ENCODE data around the gene SV2C. TPM values are rescaled to one million over a fixed set of nuclear protein-coding genes. Genes with fewer than 3 reads are reported as not detected.
A peak's percentile ranks its signal among the peaks of the same experiment; 100 is the strongest.
"Not testable (repeated sequence)": the region's sequence is repeated elsewhere in the genome, so short reads cannot be mapped to it uniquely, and the experiment has no call there.

SV2C gene
- total RNA-seq, 2 donors from 2014 or later = 0.52 TPM; not detected in 1

DNA sequence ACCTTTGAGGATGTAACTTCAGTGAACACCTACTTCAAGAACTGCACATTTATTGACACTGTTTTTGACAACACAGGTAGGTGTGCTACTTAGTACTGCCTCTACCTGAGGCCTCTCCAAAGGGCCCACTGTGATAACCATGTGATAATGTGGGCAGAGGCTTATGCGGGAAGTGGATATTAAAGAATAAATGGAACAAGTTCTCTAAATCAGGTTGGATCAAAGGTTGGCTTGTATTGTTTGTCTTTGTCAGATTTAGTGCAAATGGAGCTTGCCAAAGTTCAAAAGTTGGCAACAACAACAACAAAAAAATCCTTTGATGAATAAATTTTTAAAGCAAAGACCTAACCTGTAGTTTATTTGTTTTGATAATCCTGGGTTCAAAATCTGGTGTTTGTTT lies 215.7 kb downstream of the SV2C start:
- intact Hi-C loops (cut with DNase I) = no loop called here
- Histone ChIP-seq H3K27ac (no peak overlapping the region), H3K9me3 (no peaks in the 10 kb centered on the region), H3K36me3 (replicated peaks in 1 of 2; ENCODE audit: insufficient read depth in 1 of 2, low read depth in 2 of 2) (no peaks in the 10 kb centered on the region), H3K4me3 (no peak overlapping the region), H3K4me1 (peaks cover 18% of the 10 kb centered on the region), H3K27me3 (no peaks in the 10 kb centered on the region)
- TF ChIP-seq POLR2A (IDR thresholded peaks at IDR 0.05) = no peak
- TF ChIP-seq, protein P1, sequence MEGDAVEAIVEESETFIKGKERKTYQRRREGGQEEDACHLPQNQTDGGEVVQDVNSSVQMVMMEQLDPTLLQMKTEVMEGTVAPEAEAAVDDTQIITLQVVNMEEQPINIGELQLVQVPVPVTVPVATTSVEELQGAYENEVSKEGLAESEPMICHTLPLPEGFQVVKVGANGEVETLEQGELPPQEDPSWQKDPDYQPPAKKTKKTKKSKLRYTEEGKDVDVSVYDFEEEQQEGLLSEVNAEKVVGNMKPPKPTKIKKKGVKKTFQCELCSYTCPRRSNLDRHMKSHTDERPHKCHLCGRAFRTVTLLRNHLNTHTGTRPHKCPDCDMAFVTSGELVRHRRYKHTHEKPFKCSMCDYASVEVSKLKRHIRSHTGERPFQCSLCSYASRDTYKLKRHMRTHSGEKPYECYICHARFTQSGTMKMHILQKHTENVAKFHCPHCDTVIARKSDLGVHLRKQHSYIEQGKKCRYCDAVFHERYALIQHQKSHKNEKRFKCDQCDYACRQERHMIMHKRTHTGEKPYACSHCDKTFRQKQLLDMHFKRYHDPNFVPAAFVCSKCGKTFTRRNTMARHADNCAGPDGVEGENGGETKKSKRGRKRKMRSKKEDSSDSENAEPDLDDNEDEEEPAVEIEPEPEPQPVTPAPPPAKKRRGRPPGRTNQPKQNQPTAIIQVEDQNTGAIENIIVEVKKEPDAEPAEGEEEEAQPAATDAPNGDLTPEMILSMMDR (IDR thresholded peaks at IDR 0.05) = no peak
- ATAC-seq (no peak), DNase-seq (no peak)
- 15 to 16% methylated on average over 1 of the region's 1 CpG for WGBS, 2 donors

DNA sequence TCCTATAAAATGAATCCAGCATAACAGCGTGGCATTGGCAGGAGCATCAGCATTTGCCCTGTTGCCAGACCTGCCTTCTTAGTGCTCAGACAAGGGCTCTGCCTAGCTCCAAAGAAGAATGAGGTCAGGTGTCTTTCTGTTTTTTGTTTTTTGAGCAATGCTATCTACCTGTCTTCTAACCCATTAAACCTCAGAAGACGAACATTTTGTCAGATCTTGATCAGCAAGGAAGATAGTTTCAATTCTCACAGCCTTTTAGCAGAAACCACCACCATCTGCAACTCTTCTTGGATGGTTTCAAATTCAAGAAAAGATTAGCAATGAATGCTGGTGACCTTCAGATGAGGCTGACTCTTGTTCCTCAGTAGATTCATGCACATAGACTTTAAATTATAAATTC lies 216.4 kb downstream of the SV2C start:
- Histone ChIP-seq H3K27ac (no peak overlapping the region), H3K27me3 (no peaks in the 10 kb centered on the region), H3K4me3 (no peak overlapping the region), H3K4me1 (peaks cover 22% of the 10 kb centered on the region), H3K36me3 (replicated peaks in 1 of 2; ENCODE audit: insufficient read depth in 1 of 2, low read depth in 2 of 2) (no peaks in the 10 kb centered on the region), H3K9me3 (no peaks in the 10 kb centered on the region)
- intact Hi-C loops (cut with DNase I) = no loop called here
- no peak for ATAC-seq
- TF ChIP-seq, protein P1 (IDR thresholded peaks at IDR 0.05) = no peak
- TF ChIP-seq POLR2A (IDR thresholded peaks at IDR 0.05) = no peak
- 73 to 85% methylated on average over 2 of the region's 2 CpGs for WGBS, 2 donors
- no peak for DNase-seq

DNA sequence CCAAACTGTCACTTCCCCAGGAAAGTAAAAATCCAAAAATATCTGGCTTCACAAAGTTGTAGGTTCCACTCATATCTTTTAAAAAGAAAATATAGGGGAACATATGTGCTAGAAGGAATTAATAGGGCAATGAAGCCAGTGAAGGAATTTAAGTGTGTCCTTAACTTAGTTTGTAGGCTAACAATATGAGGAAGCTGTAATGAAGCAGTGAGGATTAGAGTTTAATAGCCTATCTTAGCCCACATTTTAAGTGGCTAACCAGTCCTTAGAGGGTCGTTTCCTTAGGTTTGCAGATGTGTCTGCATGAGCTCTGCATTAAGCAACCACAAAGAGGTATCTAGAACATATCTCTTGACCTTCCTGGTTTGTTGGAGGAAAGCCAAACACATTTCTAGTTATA lies 218.7 kb downstream of the SV2C start:
- H3K27me3 ChIP-seq; H3K9me3 ChIP-seq; ATAC-seq; H3K27ac ChIP-seq; intact Hi-C loops (cut with DNase I); H3K4me3 ChIP-seq; DNase-seq; H3K36me3 ChIP-seq (replicated peaks in 1 of 2; ENCODE audit: insufficient read depth in 1 of 2, low read depth in 2 of 2): not testable (repeated sequence)
- WGBS, 2 donors = 17 to 36% methylated on average over 1 of the region's 1 CpG
- peaks cover 22% of the 10 kb centered on the region for H3K4me1 ChIP-seq

DNA sequence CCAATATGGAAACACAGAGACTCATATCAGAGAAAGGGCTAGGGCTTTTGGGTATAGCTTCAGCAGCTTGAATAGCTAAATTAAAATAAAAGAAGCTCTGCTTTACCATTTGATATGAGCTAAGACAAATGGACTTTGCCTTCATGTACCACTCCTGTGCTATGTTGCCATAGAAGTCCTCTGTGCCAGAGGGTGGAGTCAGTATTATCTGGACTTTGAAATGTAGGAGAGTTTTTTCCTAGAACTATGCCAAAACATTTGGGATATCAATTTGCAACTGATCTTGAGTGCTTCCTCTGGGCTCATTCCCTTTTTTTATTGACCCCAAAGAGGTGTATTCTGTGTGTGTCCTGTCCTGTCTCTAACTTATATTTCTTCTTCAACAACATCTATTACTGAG lies 219.5 kb downstream of the SV2C start:
- H3K36me3 ChIP-seq (replicated peaks in 1 of 2; ENCODE audit: insufficient read depth in 1 of 2, low read depth in 2 of 2); intact Hi-C loops (cut with DNase I); H3K9me3 ChIP-seq; DNase-seq; H3K27me3 ChIP-seq; H3K4me3 ChIP-seq; H3K27ac ChIP-seq: not testable (repeated sequence)
- peak; percentile 70 for ATAC-seq
- H3K4me1 ChIP-seq = peaks cover 22% of the 10 kb centered on the region

DNA sequence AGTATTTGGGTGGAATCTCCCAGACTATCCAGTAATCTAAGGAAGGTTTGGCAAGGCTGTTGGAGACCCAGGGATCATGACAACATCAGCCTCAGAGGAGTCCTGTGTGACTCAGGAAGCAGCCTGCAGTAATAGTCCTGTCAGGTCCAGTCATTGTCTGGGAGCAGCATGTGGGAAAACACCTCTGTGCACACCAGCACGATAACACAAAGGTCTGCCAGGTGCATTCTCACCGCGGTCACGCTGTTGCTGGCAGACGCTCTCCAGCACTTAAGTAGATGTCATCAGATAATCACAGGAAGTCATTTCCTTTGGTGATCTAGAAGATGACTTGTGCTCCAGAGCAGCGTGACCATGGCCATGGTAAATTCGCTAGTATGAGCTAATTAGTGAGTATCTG lies 220.7 kb downstream of the SV2C start:
- Histone ChIP-seq H3K4me1 (peaks cover 16% of the 10 kb centered on the region), H3K27ac (no peak overlapping the region), H3K4me3 (no peak overlapping the region), H3K9me3 (no peaks in the 10 kb centered on the region), H3K27me3 (no peaks in the 10 kb centered on the region), H3K36me3 (replicated peaks in 1 of 2; ENCODE audit: insufficient read depth in 1 of 2, low read depth in 2 of 2) (no peaks in the 10 kb centered on the region)
- intact Hi-C loops (cut with DNase I) = no loop called here
- DNase-seq = peak in 2 of 4 donors; percentile 25 to 32
- TF ChIP-seq, protein P1 (IDR thresholded peaks at IDR 0.05) = no peak
- no peak for TF ChIP-seq POLR2A (IDR thresholded peaks at IDR 0.05)
- ATAC-seq = peak; percentile 60
- 38 to 39% methylated on average over 7 of the region's 7 CpGs for WGBS, 2 donors

DNA sequence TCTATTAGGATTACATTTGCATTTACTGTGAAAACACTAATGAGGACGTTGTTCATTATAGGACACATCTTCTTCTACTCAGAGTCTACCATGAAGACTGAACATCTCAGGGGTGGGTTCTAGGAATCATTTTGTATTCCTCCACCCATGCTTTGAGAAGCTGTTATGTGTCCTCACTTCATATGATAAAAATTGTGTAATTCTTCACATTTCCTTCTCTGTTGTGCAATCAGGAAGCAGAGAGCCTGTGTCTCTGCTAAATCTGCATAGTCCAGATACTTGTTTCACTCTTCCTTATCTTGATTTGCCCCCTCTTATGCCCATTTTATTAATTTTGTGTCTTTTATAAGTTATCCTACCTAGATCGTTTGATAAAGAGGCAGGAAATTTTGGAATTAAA lies 222.1 kb downstream of the SV2C start:
- Histone ChIP-seq H3K27ac (peak overlapping the region in 1 of 4 donors; percentile 25), H3K4me1 (peaks cover 14% of the 10 kb centered on the region), H3K36me3 (replicated peaks in 1 of 2; ENCODE audit: insufficient read depth in 1 of 2, low read depth in 2 of 2) (no peaks in the 10 kb centered on the region), H3K4me3 (no peak overlapping the region), H3K27me3 (no peaks in the 10 kb centered on the region), H3K9me3 (no peaks in the 10 kb centered on the region)
- ATAC-seq (no peak), DNase-seq (no peak)
- intact Hi-C loops (cut with DNase I) = no loop called here
- TF ChIP-seq, protein P1 (IDR thresholded peaks at IDR 0.05) = no peak
- TF ChIP-seq POLR2A (IDR thresholded peaks at IDR 0.05) = no peak
- WGBS, 2 donors = 61 to 71% methylated on average over 2 of the region's 2 CpGs
